GM19238 (cell line): ENCODE results near the gene ATXN7.

Experiments
- DNase-seq: peaks from one replicate; pipeline ENCODE4 v3.0.0; 2011; ENCODE audit warnings: low spot score; ENCODE audit not compliant: insufficient read length

The ATXN7 gene

DNA sequence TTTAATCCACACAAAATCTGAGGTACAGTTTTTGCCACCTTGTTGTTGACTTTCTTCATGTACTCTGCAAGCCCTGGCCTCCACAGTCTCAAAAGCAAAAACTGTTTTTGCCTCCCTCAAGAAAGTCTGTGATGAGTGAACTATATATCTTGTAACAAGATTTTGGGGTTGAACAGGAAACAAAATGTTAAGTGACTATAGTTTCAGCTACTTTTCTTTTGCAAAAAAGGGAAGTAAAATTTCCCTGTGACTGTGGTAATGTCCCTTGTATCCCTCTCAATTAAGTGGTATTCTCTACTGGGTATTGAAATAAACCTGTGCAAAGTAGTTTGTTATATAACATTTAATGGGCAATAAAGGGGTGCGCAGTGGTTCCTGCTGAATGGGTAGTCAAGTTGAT, 69.8 kb downstream of the ATXN7 start:
- no peak for DNase-seq

DNA sequence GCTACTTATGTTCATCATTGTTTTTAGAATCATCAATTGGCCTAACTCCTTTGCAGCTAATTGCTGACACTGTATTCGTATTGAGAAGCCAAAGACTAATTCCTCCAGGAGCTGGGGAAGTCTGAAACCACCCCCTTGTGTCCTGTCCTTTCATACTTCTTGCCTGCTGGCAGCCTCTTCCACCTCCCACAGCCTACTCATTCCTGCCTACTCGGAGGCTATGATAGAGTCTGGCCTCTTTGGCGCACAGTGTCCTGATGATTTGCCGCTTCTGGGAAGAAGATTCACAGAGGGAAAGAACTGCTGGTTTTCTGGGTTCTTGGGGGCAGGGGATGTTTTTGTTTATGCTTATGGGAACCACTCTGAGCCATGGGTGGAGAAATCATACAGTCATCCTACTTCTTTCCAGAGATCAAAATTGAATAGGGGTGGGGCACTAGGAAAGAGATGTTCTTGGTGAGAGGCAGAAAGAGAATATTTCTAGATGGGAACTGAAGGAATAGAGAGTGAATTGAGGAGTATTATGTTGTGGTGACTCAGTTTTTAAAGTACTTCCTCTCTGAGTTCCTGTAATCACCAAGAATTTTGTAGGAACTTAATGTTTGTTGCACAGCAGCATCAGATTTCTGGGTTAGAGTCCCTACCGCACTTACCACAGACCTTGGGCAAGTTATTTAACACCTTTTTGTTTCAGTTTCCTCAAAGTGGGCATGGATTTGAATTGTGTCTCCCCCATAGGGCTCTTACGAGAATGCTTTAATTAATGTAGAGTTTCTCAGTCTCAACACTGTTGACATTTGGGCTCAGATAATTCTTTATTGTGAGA, 70.6 kb downstream of the ATXN7 start:
- DNase-seq = no peak

DNA sequence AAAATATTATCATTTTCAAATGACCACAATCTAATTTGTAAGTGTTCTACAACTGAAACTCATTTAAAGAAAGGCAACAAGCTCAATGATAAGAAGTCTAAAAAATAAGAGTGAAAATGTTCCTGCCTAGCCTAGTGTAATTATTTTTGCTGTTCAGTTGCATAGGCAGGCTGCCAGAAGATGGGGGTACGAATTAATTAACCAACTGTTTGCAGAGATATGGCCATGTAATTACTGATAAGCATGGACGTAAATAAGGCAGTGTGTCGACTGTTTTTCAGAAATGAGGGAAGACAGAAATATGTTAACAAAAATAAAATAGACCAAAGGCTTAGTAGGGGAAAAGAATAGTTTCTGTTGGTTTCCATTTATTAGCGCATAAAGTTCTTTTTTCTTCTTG, 73.3 kb downstream of the ATXN7 start:
- no peak for DNase-seq

DNA sequence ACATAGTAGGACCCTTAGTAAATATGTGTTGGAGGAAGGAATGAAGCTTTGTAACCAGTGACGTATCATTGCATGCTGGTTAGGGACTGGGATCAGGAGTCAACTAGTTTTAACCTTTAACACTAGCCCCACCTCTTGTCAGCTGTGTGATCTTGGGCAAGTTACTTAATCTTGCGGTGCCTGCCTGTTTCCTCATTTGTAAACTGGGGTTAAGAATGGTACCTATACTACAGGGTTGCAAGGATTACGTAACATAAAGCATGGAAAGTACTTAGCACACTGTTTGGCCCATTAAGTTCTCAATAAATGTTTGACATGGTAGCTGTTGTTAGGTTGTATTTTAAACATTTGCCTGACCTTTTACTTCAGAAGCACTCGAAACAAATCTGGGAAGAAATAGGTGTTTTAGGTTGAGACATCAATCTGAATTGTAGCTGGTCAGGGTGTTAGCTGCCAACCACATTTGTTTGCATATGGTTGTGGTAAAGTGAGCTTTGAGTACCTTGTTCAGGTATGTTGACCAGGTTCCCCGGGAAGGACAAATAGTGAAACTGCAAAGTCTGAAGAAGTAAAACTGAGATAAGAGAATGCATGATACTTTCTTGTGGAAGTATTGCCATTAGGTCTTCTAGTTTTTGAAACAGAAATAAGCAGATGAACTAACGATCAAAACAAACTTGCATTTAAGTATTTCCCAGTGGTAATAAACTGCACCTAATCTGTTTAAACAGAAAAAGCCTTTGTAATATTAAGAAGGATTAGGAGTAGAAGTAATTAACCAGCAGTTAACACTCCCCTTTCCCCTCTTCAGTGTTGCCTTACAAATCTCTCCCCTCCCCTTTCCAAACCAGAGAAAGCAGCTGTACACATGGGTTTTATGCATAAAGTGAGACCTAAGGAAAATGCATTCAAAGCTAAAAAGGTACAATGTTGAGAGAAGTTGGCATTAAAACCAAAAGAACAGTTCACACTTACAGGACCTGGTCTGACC, 74.3 kb downstream of the ATXN7 start:
- DNase-seq = no peak

DNA sequence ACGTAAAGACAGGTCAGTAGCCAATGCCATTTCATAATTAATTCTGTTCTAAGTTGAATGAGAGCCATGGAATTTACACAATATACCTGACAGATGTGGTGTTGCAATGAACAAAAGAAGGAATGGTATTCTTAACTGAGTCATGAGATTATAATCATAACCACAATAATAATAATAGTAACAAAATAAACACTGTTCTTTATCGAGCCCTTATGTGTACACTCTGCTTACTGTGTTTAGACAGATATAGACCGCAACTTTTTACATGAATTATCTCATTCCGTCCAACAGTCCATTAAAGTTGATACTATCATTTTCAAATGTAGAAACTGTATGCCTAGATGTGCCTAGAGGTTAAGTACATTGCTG, 76.7 kb downstream of the ATXN7 start:
- DNase-seq = no peak

DNA sequence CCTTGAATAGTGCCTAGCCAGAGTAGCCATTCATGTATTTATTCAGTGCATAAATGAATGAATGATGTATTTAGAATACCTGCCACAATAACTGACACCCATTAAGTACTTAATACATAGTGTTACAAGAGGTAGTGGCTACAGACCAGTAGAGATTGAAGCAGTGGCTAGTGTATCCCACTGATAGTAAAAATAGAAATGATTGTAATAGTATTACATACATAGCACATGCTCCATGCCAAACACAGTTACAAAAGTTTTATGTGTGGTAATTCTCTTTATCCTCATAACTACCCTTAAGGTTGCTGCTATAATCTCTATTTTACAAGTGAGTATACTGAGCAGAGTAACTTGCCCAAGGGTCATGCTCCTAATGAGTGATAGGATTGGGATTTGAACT, 78.9 kb downstream of the ATXN7 start:
- no peak for DNase-seq

DNA sequence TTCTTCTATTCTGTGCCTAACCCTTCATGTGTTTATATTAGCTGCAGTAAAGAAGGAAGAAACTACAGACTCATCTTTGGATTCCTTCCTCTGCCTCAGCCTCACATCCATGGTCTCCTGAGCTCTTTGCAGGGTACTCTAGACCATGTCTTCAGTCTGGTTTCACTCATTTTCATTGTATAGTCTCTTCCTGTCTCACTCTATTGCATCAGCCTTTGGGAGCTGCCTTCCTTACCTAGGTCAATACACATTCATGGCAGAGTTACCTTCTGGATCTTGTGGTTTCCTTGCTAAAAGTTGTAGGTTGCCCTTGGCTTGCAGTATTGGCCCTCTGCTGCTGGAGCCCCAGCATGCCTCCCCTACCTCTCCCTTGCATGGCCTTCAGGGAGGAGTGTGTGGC, 80.0 kb downstream of the ATXN7 start:
- no peak for DNase-seq

DNA sequence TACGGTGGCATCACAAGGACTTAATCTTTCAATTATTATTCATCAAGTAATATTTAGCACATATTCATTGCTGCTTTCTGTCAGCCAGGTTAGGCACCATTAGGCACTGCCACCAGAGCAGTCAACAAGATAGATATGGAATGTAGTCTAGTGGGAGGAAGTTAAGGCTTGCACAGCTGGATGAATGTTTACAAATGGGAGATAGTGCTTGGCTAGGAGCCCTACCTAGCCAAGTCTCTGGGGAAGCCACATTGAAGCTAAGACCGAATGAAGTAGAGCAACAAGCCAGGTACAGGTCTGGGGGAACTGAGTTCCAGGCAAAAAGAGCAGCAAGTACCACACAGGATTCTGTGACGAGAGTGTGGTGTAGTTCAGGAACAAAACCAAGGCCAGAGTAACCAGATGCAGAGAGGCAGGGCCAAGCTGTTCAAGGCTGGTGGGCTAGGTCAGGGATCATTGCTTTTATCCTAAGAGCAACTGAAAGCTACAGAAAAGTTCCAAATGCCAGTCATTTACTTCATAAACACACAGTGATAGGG, 82.0 kb downstream of the ATXN7 start:
- no peak for DNase-seq

DNA sequence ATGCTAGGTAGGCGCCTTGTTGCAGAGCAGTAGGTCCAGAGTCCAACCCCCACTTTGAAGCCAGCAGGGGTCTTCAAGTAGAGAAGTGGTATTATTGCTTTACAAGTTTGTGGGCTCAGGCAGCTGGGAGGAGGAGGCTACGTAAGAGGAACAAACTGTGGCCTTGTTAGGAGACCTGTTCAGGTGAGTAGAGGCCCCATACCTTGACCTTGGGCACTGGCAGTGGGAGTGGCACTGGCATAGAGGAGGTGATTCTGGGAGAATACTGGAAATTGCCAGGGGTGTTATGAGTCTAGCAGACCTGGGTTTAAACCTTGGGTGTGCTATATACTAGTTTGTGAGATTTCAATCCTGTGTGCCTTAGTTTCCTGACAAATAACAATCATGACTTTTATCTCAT, 83.1 kb downstream of the ATXN7 start:
- DNase-seq = no peak

DNA sequence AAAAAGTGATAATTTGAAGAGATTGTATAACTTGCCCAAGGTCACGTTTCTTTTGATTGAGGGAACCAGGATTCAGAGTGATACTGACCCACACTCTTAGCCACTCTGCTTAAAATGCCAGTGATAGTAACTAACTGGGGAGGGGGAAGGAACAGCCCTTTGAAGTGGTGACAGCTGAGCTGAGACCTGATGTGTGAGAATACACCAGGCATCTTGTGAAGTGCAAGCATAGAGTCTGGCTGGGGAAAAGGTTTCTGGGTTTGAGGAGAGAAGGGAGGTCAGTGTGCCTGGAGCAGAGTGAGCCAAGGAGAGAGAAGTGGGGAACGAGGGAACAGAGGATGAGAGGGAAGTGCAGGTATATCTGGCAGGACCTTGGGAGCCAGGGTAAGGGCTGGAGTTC, 83.9 kb downstream of the ATXN7 start:
- DNase-seq = no peak

DNA sequence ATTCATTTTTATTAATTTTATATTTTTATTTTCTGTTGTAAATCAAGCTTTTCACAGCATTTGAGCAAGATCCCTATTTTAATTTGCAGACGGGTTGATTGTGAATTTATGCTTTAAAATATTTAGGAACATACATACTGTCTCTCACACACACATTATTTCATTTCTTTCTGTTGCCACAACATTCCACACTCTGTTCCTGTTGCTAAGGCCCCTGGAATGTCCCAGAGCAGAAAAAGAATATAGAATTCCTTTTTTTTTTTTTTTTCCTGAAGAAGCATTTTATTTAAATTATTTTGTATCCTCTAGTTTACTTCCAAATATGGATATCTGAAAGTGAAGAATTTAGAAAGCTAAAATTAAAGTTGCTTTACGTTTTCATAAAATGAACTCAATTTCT, 85.3 kb downstream of the ATXN7 start:
- no peak for DNase-seq

DNA sequence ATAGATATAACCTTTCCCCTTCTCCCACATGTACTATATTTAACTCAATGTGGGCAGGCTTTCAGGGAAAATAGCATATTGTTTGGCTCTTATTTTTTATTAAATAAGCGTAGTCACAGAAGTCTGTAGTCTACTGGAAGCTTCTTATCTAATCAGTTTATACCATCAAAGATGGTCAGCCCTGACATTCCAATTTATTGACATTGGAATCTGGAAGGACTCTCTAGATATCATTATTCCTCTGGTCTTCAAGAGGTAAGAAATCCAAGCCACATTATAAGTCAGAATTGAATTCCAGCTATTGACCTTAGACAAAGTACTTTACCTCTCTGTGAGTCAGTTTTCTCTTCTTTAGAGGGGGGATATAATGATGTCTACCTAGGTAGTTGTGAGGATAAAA, 87.0 kb downstream of the ATXN7 start:
- no peak for DNase-seq

DNA sequence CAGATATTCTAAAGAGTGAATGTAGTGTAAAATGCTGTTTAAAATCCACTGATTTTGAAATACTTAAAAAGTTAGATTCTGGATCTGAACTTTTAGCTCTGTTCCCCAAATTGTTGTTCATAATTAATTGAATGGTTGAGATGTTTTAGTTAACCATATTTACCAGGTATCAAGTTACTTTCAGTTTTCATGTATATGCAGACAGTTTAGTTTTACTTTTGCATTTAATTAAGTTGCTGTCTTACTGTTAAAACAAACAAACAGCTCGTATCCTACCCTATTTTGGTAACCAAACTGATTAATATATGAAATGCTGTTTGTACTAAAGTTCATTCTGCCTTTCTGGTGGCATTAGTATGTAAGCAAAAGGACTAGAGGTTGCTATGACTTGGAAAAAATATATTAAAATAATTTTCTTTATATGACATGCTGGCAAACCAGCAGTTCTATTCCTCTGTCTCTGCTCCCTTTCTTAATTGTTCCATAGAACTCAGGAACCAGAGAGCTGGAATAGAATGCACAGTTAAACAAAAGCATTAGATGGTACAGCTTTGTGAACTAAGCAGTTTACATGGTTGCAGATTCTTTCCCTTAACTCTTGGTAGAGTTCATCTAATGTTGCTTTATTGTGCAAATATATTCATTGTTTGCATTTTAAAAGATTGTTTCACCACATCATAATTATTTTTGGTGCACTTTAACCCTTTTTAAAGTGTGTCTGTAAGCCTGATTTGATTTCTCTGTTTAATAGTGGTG, 88.0 kb downstream of the ATXN7 start:
- no peak for DNase-seq

DNA sequence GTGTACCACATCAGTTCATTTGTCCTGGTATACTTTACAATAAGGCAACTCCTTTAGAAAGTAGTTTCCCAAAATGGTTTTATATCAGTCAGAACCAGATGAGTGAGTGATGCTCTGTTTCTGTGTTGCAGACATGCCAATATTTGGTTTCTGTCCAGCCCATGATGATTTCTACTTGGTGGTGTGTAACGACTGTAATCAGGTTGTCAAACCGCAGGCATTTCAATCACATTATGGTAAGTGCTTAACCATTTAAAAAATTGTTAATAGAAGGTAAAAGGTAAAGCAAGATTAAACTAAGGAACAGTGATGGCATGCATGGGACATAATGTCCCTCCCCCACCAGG, 88.6 kb downstream of the ATXN7 start:
- DNase-seq = no peak

DNA sequence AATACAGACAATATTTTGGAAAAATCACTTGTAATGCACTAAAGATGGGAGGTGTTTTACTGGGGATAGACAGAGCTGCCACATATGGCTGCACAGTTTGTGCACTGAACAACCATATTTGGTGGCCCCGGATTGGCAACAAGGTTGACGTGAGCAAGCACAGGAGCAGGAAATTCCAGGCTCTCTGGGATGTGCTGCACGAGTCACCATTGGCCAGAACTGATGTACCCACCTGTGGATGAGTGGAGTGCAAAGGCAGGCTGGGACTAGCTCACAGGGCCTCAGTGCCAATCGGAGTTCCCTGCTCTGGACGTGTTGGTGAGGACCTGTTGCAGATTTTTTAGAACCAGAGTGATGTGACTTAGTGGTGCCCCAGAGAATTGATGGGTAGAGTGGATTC, 90.5 kb downstream of the ATXN7 start:
- DNase-seq = no peak

DNA sequence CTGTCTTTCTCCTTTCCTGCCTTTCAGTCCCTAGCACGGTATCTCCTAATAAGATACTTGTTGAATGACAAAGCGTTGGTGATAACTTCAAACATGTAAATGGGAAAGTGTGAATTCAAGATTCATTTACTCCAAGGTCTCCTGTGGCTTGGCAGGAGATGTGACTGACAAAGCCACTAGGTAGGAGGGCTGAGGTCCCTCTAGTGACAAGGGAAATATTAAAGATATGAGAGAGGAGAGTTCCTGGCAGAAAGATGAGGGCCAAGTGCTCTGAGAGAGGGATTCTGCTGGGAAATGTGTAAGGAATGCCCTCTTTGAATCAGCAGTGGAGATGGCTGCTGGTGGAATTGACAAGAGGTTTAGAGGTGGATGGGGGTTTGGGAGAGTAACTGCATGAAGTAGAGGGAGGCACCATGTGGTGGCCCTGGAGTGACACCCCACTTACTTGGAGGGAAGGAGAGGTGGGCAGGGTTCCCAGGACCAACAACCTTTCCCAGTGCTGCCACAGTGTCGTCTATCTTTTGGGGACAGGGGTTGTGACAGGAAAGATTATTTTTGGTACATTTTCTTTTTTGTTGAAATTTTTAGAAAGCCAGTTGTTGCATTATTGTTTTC, 91.5 kb downstream of the ATXN7 start:
- no peak for DNase-seq

DNA sequence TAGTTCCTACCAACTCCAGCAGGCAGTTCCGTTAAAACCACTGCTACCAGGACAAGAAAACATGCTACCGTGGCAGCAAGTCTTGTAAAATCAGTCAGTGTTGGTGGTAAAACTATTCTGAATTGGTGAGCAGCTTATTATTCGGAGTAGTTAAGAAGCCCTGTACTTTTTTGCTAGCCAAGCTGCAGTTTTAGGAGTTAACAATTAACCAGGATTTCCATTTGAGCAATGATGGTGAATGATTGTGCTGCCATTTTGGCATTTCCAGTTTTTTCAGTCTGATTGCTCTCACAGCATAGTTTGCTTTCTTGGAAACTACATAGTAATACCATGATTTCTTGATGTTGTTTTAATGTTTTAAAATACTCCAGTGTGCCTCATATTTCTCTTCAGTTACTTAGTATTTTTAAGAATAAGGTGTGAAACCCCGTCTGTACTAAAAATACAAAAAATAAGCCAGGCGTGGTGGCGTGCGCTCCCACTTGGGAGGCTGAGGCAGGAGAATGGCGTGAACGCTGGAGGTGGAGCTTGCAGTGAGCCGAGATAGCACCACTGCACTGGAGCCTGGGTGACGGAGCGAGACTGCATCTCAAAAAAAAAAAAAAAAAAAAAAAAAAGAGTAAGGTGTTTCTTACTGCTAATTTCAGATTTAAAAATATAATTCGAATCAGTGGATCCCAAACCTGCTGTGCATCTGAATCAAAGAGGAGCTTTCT, 92.3 kb downstream of the ATXN7 start:
- no peak for DNase-seq

DNA sequence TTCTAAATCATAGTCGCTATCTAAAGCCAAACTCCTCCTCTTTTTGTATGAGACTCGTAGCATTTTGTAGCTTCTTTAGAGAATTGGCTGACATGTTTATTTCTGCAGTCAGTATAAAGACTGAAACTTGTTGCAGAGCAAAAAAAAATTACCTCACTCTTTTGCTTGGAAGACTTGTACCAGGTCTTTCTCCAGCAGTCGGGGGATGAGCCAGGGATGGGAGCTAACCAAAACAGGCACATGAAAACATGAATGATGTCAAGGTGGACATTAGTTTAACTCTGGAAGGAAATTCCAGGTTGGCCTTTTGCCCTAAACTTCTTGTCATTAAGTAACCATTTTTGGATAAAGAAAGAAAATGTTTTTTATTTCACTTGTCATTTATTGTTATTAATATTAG, 95.5 kb downstream of the ATXN7 start:
- DNase-seq = no peak

DNA sequence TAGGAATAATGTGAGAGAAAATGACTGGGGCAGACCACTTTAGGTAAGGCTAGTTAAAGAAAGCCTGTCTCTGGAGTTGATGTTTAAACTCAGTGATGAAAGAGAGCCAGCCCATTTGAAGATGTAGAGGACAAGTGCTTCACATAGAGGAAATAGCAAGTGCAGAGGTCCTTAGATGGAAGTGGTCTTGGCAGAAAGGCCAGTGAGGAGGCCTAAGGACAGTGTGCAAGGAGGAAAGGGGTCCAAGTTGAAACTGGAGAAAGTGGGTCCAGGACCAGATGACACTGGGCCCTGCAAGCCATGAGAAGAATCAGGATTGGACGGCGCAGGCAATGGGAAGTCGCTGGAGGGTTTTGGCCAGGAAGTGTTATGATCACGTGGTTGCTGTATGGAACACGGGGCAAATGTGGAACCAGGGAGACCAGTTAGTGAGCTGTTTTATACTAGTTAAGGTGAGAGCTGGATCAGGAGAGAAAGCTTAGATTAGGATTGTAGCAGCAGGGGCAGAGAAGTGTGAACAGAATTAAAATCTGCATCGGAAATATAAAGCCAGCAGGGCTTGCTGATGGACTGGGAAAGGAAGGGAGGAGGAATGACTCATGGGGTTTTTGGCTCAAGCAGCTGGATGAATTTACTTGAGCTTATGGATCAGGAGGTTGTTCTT, 96.5 kb downstream of the ATXN7 start:
- DNase-seq = no peak

DNA sequence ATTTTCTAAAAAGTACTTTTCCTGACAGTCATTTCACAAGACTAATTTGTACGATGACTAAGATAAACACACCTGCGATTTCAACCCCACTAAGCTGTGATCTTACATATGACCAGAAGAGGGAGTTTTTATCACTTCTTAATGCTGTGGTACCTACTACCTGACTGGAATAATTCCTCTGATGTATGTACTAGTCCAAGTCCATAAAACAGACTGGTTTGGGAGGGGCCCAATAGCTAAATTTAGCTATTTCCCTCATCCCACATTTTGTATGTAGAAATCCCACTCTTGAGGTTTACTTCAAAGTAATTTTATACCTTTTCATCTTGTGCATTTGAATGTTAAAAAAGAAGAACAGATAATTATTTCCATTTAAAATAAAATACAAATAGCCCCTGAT, 98.2 kb downstream of the ATXN7 start:
- no peak for DNase-seq
